A673 (cell line): ENCODE measurements around the gene LRRC4B. TPM values are rescaled to one million over a fixed set of nuclear protein-coding genes. Genes with fewer than 3 reads are reported as not detected.

Experiments used
- BruUV-seq: library from RNA; stranded (reverse); fragments of 400-500 nt; replicated peaks from 2 replicates; lab custom pipeline; 2021; lab: Mats Ljungman, UMichigan
- CTCF ChIA-PET: fragments of 300-600 bp; sonication (Branson Sonifier 250); formaldehyde crosslinking; loops from one replicate; lab custom pipeline; 2022; ENCODE audit warnings: antibody characterized with exemption; lab: Charles Lee
- POLR2A ChIA-PET: fragments of 300-600 bp; sonication (Branson Sonifier 250); formaldehyde crosslinking; loops from one replicate; lab custom pipeline; 2022; ENCODE audit warnings: antibody characterized with exemption; ENCODE audit not compliant: low non-redundant PET; lab: Charles Lee
- DNase-seq: peaks from one replicate; pipeline ENCODE4 v3.0.0-alpha.2; 2015; ENCODE audit warnings: low spot score
- H3K27ac ChIP-seq: fragments of 200-600 bp; sonication (generic); 2 replicates; pipeline ENCODE4 v1.5.1; 2016; ENCODE audit warnings: mixed run types, low read depth, mild to moderate bottlenecking, mixed read lengths, antibody characterized with exemption, low read length; ENCODE audit not compliant: poor library complexity, severe bottlenecking
- H3K27me3 ChIP-seq: fragments of 200-600 bp; sonication (generic); replicated peaks from 2 replicates; pipeline ENCODE4 v1.6.1; 2017; ENCODE audit warnings: mixed run types, low read depth, mild to moderate bottlenecking, mixed read lengths, antibody characterized with exemption, low read length; ENCODE audit not compliant: insufficient read depth, poor library complexity
- H3K36me3 ChIP-seq: fragments of 200-600 bp; sonication (generic); 2 replicates; pipeline ENCODE4 v1.6.1; 2016; ENCODE audit warnings: mixed run types, mild to moderate bottlenecking, mixed read lengths, antibody characterized with exemption, low read length; ENCODE audit not compliant: insufficient read depth, poor library complexity, severe bottlenecking
- H3K4me1 ChIP-seq: fragments of 200-600 bp; sonication (generic); 2 replicates; pipeline ENCODE4 v1.6.1; 2017; ENCODE audit warnings: mixed run types, mild to moderate bottlenecking, mixed read lengths, antibody characterized with exemption, low read length; ENCODE audit not compliant: insufficient read depth, poor library complexity, severe bottlenecking
- H3K4me3 ChIP-seq: fragments of 200-600 bp; sonication (generic); 2 replicates; pipeline ENCODE4 v1.5.1; 2016; ENCODE audit warnings: low read depth, mixed run types, mild to moderate bottlenecking, mixed read lengths, low read length; ENCODE audit not compliant: poor library complexity, severe bottlenecking
- H3K9me3 ChIP-seq: fragments of 200-600 bp; sonication (generic); 2 replicates; pipeline ENCODE4 v1.6.1; 2016; ENCODE audit warnings: mixed run types, low read depth, mild to moderate bottlenecking, mixed read lengths, antibody characterized with exemption, low read length; ENCODE audit not compliant: poor library complexity, severe bottlenecking
- EZH2 ChIP-seq: fragments of 200-600 bp; sonication (generic); IDR thresholded peaks from 2 replicates; pipeline ENCODE4 v1.6.1; 2017; ENCODE audit warnings: borderline replicate concordance, low read depth, mild to moderate bottlenecking, mixed read lengths, antibody characterized with exemption, low read length; ENCODE audit not compliant: poor library complexity, severe bottlenecking
- intact Hi-C: fragments of 100-400 bp; cut with micrococcal nuclease; formaldehyde crosslinking; loops from one replicate; pipeline ENCODE4 v1.10.0; 2022; ENCODE audit not compliant: unreplicated experiment
- total RNA-seq: library from RNA; stranded (reverse); gene quantifications from 2 replicates; pipeline ENCODE4 v1.2.3, GENCODE V29; 2021
- TF ChIP-seq, protein P1 (sequence below): fragments of 300-800, 200-600 bp; sonication (generic); conservative IDR thresholded peaks from 2 replicates; pipeline ENCODE4 v1.5.1; 2017; ENCODE audit warnings: low read depth, mild to moderate bottlenecking, antibody characterized with exemption, low read length, moderate library complexity, mixed read lengths

Gene LRRC4B
- total RNA-seq, 1 experiment from 2014 or later: 23.1 TPM

DNA sequence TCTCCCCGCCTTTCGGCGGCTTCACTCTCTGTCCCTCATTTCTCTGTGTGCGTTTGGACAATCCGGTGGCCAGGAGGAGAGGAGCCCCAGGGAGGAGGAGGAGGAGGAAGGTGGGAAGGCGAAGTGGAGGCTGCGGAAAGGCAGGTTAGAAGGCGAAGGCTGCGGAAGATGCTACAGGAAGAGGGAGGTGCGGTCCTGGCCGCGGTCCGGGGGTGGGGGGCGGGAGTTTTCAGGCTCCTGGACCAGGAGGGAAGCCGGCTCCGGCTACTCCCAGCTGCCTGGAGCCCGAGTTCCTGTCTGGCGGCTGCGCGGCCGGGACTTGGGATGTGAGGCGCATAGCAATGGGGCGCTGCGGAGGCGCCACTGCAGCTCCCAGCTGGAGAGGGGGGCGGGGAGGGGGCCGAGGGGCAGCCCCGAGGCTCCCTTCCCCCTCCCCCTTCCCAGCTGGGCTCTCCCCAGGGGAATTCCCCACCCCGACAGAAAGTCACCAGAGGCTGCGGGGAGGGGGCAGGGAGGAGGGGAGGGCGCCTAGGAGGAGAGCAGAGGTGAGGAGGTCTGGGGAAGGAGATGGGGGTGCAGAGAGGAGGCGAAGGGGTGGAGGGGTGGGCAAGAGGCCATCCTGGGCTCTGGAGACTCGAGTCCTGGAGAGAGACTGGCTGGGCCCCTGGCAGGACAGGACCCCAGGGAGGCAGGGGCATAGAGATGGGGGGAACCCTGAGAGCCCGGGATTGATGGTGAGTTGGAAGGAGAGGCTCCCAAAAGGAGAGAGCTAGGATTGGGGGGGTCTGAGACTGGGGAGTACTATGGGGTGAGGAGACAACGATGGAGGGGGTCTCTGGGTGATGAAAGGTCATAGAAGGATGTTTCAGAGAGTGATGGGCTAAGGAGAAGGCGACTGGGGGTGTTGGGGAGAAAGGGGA, 2.0 kb downstream of the LRRC4B start:
- TF ChIP-seq, protein P1, sequence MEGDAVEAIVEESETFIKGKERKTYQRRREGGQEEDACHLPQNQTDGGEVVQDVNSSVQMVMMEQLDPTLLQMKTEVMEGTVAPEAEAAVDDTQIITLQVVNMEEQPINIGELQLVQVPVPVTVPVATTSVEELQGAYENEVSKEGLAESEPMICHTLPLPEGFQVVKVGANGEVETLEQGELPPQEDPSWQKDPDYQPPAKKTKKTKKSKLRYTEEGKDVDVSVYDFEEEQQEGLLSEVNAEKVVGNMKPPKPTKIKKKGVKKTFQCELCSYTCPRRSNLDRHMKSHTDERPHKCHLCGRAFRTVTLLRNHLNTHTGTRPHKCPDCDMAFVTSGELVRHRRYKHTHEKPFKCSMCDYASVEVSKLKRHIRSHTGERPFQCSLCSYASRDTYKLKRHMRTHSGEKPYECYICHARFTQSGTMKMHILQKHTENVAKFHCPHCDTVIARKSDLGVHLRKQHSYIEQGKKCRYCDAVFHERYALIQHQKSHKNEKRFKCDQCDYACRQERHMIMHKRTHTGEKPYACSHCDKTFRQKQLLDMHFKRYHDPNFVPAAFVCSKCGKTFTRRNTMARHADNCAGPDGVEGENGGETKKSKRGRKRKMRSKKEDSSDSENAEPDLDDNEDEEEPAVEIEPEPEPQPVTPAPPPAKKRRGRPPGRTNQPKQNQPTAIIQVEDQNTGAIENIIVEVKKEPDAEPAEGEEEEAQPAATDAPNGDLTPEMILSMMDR: no peak
- no peak for TF ChIP-seq EZH2
- DNase-seq: peak; percentile 58
- peaks cover 4% of the 10 kb centered on the region for H3K27me3 ChIP-seq
- H3K27ac ChIP-seq: no peak overlapping the region
- BruUV-seq: no TSS peak
- ChIA-PET POLR2A (interaction anchor here (0.6 to 0.7 kb wide), 2 partner anchors 73 to 160 kb away, joined by 4 read pairs; no protein-coding TSS in a partner anchor), CTCF (no interaction called here)
- H3K36me3 ChIP-seq: no peaks in the 10 kb centered on the region
- intact Hi-C loops: no loop called here
- H3K4me1 ChIP-seq: peaks cover 14% of the 10 kb centered on the region
- peak overlapping the region; percentile 56 for H3K4me3 ChIP-seq
- H3K9me3 ChIP-seq: no peaks in the 10 kb centered on the region

DNA sequence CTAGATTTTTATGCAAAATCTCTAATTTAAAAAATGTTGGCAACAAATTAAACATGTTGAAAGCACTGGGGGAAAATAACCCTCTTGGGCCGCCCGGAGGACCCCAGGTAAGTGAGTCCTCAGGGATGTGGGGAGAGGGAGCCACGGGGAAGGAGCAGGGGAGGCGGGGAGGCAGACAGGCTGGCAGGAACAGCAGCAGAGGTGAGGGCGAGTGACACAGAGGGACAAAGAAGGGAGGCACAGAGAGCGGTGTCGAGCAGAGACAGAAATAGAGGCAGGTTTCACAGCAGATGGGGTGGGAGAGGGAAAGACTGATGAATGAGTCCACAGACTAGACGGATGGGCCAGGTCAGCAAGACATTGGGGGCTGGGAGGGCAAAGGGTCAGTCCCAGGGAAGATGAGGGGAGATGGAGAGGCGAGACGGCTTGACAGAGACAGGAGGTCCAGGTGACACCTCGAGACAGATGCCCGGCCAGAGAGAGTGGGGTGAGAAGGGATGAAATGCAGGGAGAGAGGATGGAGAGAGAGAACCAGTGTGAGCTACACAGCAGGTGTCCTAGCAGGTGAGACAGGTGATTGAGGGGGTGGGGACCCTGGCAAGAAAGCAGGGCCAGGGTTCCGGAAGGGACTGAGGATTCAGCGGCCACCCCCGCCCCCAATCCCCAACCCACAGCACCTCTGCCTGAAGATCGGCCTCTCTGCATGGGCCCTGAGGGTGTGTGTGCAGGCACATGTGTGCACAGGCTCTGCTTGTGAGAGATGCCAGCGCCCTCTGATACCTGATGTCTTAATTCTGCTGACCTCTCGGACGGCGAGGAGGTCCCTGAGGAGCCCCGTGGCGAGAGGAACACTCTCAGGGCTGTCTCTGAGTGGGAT, 3.8 kb downstream of the LRRC4B start:
- Histone ChIP-seq H3K4me1 (peaks cover 14% of the 10 kb centered on the region), H3K9me3 (no peaks in the 10 kb centered on the region), H3K4me3 (no peak overlapping the region), H3K36me3 (no peaks in the 10 kb centered on the region), H3K27me3 (peaks cover 4% of the 10 kb centered on the region), H3K27ac (no peak overlapping the region)
- DNase-seq: no peak
- no TSS peak for BruUV-seq
- CTCF ChIA-PET: no interaction called here
- intact Hi-C loops: no loop called here
- TF ChIP-seq, protein P1: no peak
- POLR2A ChIA-PET: no interaction called here

DNA sequence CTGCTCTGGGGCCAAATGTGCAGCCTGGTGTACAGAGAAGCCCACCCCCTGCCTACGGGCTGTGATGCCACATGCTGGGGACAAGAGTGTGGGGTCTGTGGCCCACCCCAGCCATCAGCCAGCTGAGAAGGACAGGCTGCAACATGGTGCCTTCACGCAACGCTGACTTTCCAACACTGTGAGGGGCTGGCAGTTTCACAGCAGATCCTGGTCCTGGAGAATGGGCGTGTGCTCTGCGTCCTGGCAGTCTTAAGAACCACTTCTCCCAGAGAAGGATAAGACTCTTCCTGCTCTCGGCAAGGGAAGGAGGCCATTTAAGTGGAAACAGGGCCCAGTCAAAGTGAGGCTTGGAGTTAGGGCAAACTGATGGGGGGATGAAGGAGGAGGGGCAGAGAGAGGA, 4.6 kb downstream of the LRRC4B start:
- intact Hi-C loops: no loop called here
- CTCF ChIA-PET: no interaction called here
- no peaks in the 10 kb centered on the region for H3K36me3 ChIP-seq
- no peak overlapping the region for H3K27ac ChIP-seq
- BruUV-seq: no TSS peak
- POLR2A ChIA-PET: no interaction called here
- no peaks in the 10 kb centered on the region for H3K9me3 ChIP-seq
- peaks cover 14% of the 10 kb centered on the region for H3K4me1 ChIP-seq
- DNase-seq: no peak
- H3K27me3 ChIP-seq: peaks cover 4% of the 10 kb centered on the region
- no peak overlapping the region for H3K4me3 ChIP-seq
- TF ChIP-seq, protein P1: no peak
- TF ChIP-seq EZH2: no peak
